Thyroid gland (tissue), 4 donors: Measurements from ENCODE around the gene CD300LB.

ENCODE experiments used
- CTCF ChIP-seq, 6 experiments: fragments of 200-600 bp in 3 of 6; fragments of 450-650 bp in 3 of 6; sonication (generic) in 3 of 6; IDR thresholded peaks; one replicate each; pipeline ENCODE4 v1.5.1; 2016 to 2019; ENCODE audit warnings: antibody characterized with exemption in 6 of 6, mild to moderate bottlenecking in 2 of 6, inconsistent platforms in 1 of 6, moderate library complexity in 1 of 6
- POLR2A ChIP-seq, 2 donors: fragments of 450-650 bp; IDR thresholded peaks; one replicate each; pipeline ENCODE4 v1.6.1; 2017; ENCODE audit warnings: antibody characterized with exemption in 2 of 2, mild to moderate bottlenecking in 2 of 2, moderate library complexity in 1 of 2

DNA sequence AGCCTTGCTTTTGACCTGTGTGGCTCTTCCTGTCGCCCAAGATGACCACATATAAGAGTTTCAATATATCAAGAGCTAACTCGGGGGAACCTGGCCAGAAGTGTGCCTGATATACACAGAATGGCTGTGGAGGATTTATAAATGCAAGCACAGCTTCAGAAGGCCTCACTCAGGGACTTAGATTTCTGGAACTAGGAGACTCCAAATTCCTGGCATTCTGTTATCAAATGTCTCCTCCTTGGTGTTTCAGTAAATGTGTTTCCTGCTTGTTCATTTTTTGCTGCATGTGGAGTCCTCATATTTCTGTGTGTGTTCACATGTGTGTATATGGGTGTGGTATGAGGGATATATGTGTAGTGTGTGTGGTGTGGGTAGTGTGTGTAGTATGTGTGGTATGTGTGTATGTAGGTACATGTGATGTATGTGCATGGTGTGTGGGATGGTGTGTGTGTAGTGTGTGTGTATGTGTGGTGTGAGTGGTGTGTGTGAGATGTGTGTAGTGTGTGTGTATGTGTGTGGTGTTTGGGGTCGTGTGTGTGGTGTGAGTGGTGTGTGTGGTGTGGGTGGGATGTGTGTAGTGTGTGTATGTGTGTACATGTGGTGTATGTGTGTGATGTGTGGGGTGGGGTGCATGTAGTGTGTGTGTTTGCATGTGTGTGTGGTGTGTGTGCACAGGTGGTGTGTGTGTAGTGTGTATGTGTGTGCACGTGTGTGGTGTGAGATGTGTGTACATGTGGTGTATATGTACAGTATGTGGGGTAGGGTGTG lies 37.0 kb upstream of the CD300LB start:
- no peak for TF ChIP-seq POLR2A (IDR thresholded peaks at IDR 0.05)
- TF ChIP-seq CTCF (IDR thresholded peaks at IDR 0.05) = no peak
